Activated CD8-positive, alpha-beta memory T cell treated with anti-CD3 and anti-CD28 coated beads for 48 hours (primary cell): ENCODE data around the gene IFT20.

Source experiments
- DNase-seq, 3 experiments: peaks; one replicate each; pipeline ENCODE4 v3.0.0-alpha.2; 2020; ENCODE audit warnings: low read depth in 2 of 3, low spot score in 2 of 3

IFT20 gene

DNA sequence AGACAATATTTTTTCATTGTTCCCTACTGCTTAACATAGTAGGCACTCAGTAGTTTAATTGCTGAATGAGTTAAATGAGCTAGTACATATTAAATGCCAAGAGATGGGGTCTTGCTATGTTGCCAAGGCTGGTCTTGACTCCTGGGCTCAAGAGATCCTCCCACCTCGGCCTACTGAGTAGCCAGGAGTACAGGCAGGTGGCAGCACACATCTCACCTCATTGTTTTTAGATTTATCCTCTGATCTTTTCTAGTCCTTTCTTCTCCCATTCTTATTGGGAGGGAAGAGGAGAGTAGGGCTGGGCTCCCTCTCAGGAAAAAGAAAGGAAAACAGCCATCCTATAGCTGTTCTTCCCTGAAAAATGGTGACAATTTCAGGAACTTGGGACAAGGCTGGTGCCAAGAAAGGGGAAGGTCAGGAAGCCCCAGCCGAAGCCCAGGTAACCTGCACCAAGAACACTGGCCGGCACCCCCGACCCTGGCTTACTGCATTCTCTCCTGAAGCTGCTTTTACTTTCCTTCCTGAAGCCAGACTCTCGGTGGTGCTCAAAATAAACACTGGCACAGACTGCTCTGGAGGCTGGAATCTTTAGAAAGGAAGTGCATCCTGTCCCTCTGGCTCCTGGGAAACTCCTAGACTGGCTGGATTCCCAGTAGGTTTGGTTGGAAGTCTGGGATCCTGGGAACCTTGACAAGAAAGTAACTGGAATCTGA lies 2.9 kb upstream of the IFT20 start:
- no peak for DNase-seq

DNA sequence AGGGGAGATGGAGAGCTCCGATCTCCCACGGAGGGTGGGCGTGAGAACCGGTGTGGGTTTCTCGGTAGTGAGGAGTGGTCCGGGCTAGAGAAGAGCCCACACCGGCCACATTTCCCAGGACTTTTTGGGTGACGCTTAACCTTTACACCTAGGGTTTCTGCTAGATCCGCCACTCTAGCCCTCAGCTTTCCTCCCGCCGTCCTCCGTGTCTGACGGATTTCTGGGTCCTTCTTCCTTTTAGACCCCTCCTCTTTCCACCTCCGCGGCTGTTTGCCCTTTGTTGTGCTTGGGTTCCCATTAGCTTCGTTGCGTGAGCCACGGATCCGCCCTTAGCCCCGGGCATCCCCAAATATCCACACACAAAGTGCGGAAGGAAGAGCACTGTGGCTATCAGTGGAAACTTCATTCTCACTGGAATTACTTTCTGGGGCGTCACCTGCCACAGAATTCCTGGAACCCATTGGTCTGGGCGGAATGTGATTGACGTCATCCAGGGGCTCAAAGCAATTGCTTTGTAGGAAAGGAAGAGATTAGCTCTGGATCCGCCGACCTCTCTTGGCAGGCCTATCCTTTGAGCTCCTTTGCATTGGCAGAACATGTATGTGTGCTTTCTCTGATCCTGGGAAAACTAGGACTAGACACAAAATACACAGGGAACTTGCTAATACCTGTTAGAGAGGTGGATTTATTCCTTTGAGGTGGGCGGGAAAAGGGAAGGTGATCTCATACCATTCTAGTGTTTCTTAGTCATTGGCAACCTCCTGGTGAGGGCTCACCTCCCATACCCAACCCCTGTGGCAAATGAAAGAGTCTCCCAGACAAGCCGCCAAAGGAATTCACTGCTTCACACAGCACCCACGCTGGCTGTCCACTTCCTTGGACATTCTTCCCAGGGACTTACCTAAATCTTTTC lies 943 bp upstream of the IFT20 start:
- no peak for DNase-seq

DNA sequence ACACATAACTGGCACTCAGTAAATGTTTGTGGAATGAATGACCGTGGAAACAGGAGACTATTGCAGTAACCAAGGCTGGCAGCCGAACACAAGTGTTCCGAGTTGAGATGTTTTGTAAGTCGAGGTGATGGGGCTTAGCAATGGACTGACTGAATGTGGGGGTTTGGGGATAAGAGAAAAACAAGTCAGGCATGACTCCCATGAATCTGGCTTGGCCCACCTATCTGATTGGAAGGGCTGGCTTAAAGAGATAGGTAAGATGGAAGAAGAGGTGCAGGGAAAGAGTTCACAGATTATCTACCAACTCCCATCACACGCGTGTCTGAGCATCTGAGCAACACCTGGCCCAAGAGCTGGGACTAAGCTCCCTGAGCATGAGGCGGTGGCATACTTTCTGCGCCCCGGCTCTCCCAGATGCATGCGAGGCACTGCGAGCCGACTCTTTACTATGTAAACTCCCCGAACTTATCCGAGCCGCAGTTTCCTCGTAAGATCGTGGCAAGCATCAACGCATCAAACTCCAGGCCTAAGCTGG lies 539 bp downstream of the IFT20 start:
- DNase-seq = no peak

DNA sequence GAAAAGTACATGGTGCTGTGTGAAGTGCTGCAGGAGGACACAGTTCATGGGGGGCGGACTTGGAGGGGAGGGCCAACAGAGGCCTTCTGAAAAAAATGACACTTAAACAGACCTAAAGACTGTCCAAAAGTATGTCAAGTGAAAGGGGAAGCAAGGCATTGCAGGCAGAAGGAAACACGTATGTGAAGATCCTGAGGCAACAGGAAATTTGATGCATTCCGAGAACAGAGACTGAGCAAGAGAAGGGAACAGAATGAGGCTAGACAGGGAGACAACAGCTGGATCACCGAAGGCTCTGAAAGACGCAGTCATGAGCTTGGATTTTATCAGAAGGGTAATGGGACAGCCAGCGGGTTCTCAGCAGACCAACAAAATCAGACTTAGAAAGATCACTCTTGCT lies 1.1 kb downstream of the IFT20 start:
- no peak for DNase-seq

DNA sequence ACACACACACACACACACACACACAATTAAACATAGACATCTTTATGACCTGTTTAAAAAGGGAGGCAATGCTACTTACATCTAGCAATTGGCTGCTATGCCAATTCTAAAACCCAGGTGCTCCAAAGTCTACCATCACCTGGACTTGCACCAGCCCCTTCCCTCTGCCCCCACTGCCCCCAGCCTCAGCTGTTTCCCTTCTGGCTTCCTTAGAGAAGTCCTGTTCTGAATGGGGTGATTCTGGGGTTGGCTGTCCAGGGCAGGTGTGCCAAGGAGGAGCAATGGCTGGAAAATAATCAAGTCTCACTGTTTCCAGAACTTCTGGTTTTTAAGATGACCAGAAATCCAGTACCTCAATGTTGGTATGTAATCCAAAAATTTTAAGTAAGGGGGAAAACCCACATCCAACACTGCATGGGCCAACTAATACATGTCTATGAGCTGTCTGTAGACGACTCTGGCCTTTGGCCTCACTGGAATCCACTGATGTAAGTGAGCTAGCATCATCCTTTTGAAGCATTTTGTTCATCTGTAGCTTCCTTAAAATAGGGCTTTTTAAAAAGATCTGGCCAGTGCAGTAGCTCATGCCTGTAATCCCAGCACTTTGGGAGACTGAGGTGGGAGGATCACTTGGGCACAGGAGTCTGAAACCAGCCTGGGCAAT lies 2.1 kb downstream of the IFT20 start:
- DNase-seq = no peak

DNA sequence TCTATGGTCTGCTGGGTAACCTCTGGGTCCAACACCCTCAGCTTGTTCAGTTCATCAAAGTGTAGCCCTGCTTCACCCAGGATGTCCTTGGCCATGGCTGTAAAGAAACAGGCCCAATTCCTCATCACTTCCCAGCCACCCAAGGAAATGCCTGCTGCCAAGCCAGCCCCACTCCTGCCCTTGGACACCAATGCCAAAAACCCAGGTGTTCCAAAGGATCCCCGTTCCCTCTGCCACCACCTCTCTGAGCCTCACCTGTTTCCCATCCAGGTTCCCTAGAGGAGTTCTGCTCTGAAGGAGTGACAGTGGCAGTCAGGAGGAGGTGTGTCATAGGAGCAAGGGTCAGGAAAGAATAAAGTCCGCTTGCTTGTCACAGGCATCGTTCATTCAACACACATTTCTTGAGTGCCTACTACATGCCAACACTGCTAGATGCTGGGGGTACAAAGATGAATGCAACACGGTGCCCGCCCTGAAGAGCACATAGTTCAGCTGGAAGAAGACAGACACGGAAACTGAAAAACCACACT lies 3.3 kb downstream of the IFT20 start:
- no peak for DNase-seq

DNA sequence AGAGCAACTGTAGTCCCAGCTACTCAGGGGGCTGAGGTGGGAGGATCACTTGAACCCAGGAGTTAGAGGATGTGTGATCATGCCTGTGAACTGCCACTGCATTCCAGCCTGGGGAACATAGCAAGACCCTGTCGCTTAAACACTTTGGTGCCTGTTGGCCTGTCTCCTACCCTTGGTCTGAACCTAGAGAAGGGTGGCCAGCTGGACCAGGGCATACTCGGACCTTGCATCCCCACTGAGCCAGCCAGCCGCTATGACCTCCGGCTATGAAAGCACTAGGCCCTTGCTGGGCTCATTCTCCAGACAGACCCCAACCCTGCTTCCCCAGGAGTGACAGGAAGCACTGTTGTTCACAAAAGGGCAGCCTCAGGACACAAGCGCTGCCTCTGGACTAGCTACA lies 4.6 kb downstream of the IFT20 start:
- no peak for DNase-seq

DNA sequence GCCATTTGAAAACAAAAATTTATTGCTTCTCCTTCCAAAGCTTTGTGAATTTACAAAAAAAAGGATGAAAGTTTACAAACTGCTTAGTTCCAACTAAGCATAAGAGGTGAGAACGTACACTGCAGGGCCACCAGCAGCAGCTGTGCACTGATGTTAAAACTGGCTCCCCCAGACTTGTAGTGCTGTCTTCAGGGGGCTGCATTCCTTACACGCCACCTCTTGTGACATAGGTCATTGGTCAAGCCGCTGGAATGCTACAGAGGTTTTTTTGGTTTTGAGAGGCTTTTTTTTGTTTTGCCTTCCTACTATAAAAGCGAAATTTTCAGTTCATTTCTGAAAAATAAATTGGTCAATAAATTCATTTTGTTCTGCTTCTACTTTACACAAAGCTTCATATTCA lies 6.9 kb downstream of the IFT20 start:
- DNase-seq = no peak

DNA sequence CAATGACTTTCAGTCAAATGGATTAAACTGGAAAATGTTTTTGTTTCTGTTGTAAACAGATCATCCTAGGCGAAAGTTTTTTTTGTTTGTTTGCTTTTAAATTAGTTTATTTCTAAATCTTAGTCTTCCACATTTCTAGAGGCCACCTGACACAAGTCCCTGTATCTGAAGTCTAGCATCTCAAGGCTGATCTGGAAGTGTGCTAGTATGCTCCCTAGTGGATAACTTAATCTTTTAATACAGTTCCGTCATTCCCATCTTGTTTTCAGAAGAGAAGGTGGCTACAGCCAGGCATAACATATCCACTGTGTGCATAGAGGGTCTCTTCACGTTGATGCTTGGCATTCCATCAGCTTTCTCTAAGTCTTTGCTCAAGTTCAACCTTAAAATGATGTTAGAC lies 7.6 kb downstream of the IFT20 start:
- no peak for DNase-seq

DNA sequence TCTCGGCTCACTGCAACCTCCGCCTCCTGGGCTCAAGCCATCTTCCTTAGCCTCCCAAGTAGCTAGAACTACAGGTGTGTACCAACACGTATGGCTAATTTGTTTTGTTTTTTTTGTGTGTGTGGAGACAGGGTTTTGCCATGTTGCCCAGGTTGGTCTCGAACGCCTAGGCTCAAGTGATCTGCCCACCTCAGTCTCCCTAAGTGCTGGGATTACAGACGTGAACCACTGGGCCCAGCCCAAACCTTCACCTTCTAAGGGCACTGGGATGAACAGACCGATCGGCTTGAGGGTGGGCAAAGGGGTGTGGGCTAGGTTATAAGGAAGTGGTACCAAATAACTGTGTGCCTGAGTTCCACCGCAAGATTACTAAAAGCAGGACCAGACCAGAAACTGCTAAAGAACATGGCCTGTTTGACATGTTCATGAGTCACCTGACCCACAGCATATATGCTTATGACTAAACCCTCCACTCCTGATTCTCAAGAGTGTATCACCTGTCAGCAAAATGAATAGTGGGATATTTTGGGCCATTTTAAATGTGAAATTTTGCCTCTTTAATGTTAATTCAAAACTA lies 8.2 kb downstream of the IFT20 start:
- no peak for DNase-seq

DNA sequence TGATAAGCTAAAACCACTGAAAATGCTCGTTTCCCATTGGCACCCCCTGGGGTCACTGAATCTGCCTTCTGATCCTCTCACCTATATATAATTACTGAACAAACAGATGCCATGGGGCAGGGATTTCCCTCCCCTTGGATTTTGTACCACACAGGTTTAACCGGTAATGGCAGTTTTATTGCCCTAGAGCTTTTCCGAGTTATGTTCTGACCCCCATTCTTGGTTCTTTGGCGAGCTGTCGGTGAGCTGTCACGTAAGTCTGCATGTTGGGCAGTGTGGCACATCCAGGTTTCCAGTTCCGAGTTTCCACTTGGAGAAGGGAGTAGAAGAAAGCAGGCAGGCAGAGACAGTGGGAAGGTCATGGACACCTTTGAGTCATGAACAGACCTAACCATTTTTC lies 9.2 kb downstream of the IFT20 start:
- no peak for DNase-seq

DNA sequence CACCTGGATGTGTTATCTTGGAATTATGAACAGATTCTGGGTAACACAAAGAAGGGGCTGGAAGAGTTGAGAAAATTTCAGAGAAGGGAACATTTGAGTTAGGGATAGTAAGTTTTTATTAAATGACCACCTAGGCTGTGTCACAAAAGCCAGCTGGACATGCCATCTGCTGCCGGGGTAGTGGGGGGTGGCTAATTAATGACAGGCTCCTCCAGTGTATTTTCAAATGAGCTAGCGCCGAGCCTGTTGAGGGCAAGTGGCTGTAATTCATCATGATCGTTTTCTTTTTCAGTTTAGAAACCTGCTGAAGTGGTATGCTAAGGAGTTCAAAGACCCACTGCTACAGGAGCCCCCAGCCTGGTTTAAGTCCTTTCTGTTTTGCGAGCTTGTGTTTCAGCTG lies 10.1 kb downstream of the IFT20 start:
- no peak for DNase-seq

DNA sequence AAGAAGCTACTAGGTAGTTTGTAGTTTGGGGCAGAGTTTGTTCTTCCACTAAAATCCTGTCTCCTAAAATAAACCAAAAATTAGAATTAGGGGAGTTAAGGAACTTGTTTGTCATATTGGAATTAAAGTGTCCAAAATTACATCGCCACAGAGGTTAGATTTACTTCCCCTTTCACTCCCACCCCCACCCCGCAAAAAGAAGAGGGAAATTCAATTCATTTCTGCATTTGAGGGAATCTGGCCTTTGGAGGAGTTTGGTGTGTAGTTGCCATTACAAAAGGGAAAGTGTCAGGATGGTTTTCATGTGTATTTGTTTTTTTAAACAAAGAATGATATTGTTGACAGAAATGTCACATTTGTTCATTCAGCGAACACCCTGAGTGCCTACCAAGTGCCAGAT lies 10.5 kb downstream of the IFT20 start:
- DNase-seq = no peak

DNA sequence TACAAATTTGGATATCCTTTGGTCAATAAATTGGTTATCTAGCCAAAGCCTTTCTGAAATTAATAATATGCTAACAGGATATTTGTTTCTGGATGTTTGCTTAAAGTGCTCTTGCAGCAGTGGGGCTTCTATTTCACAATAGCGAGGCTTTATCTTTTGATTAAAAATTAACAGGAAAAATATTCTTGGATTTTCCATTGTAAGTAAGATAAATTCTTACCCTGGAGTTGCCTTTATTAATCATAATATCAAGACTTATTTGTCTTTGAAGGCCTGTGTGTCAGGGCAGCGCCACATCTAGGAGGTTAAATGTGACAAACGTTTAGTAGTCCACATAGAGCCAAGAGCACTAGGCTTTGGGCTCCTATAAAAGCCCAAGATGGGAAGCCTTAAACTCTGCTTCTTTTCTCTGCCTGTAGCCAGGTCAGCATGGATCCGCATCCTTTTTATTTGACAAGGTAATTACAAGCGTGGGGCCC lies 11.0 kb downstream of the IFT20 start:
- DNase-seq = no peak

DNA sequence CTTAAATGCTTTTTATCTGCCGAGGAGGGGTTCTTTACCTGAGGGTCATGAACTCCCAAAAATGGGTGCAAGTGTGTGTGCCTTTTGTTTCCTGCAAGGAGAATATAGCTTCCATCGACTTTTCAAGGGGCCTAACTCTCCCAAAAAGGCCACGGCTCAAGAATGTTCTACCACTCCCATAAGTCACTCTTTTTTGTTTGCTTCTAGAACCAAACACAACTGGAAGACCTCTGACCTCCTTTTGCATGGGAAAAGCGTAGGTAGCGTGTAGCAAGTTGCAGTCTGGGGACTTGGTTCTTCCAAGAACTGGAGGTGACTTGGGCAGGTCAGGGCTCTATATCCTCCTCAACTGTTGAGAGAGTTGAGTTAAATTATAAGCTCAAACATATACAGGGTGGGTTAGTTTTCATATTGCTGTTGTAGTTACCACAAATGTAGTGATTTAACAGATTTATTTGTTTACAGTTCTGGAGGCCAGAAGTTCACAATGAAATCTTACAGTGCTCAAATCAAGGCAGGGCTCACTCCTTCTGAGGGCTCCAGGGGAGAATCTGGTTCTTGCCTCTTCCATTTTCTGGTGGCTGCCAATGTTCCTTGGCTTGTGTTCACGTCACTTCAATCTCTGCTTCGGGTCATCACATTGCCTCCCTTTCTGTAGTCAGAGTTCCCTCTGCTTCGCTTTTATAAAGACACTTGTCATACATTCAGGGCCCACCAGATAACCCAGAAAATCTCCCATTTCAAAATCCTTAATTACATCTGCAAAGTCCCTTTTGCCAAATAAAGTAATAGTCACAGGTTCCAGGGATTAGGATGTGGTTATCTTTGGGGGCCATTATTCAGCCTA lies 14.8 kb downstream of the IFT20 start:
- no peak for DNase-seq

DNA sequence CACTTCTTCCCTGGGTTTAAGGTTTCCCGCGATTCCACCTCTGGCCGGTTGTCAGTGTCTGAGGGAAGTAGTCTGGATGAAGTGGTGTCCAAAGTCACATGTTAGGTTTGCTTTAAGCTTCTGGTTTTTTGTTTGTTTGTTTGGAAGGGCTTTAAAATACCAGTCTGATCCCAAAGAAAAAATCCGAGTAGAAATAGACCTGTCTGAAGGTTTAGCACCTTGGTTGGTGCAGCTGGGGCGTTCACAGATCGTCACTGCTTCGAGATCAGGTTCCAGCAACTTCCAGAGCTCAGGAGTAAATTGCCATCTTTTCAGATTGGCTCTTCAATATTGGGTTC lies 15.7 kb downstream of the IFT20 start:
- DNase-seq = no peak

DNA sequence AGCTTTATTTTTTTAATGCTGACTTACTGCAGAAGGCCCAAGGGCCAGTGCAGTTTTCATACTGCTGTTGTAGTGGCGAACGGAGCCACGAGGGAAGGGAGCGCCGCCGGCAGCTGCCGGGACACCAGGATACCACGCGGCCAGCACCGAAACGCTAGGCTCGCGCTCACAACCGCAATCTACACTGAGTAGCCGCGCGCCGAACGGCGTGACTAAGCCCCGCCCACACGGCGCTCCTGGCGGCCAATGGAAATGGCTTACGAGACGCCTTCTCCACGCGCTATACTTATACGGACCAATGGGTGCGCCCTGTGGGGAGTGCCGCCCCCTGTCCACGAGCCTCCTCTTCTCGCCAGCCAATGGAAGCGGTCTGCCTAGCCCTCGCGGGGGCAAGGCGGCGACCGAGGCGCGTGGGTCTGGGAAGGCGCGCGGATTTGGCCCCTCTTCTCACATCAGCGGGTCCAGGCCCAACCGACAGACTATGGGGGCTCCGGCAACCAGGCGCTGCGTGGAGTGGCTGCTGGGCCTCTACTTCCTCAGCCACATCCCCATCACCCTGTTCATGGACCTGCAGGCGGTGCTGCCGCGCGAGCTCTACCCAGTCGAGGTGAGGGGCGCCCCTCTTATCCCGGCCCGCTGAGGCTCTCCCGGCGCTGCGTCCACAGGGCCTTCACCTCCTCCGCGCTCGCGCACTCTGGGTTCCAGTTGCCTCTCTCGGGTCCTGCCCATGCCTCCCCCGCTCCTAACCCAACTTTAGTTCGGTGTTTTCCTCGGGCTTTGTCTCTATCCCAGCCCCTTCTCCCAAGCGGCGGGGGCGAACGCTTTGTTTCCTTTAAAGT lies 16.3 kb downstream of the IFT20 start, which contains the start of gene TMEM97:
TMEM97 (plus strand) TSS at position 442 of the 839 bp plus-strand sequence; CDS start at position 482, 40 bp downstream.
- peak; percentile 67 to 91 (median 87) for DNase-seq

DNA sequence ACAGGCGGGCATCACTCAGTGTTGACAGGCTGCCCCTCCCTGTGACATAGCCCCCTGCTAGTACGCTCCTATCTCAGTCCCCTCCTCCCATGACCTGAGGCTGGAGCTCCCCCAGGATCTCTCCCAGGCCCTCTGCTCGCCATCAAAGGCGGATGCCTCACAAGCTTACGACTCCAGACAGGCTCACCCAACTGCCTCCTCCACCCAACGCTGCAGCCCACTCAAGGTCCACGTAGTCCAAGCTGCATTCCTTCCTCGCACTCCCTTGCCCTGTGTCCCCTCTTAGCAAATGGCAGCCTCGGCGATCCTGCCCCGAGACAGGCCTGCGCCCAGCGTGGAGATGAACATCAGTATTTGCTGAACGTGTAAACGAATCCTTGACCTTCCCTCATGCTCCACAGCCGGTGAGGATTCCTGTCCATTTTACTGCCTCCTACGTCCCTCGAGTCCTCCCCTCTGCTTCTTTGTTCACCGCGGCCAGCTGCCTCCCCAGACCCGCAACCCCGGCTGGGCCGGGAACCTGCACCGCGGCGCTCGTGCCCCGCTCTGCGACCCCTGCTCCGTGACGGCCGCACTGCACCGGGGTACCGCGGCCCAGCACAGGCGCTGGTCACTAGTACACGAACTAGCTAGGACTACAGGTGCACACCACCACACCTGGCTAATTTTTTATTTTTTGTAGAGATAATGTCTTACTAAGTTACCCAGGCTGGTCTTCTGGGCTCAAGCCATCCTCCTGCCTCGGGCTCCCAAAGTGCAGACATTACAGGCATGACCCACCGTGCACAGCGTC lies 17.1 kb downstream of the IFT20 start:
- no peak for DNase-seq
